HG02571 (cell line): ENCODE results near the gene PODXL2.
"Not testable (repeated sequence)": the region's sequence is repeated elsewhere in the genome, so short reads cannot be mapped to it uniquely, and the experiment has no call there.

Experiments used
- ATAC-seq: cut with Tn5 transposase; IDR thresholded peaks from one replicate; pipeline ENCODE4 v1.9.1; 2021; ENCODE audit warnings: mild to moderate bottlenecking, moderate library complexity; ENCODE audit not compliant: unreplicated experiment

PODXL2 gene

GRCh38 chr3:127604546-127605165, 24.3 kb upstream of the PODXL2 start:
- no peak for ATAC-seq

- ATAC-seq = not testable (repeated sequence)
These were observed 23.4 kb upstream of the PODXL2 start for GRCh38 chr3:127605547-127605946.

GRCh38 chr3:127606086-127606805, 22.7 kb upstream of the PODXL2 start:
- ATAC-seq = no peak

GRCh38 chr3:127606981-127607595, 21.9 kb upstream of the PODXL2 start:
- no peak for ATAC-seq

- ATAC-seq = no peak
These were observed 21.2 kb upstream of the PODXL2 start for GRCh38 chr3:127607675-127608361.

- no peak for ATAC-seq
These were observed 20.6 kb upstream of the PODXL2 start for GRCh38 chr3:127608362-127608718.

GRCh38 chr3:127610105-127610504, 18.9 kb upstream of the PODXL2 start:
- ATAC-seq = no peak

- ATAC-seq = no peak
These were observed 17.7 kb upstream of the PODXL2 start for GRCh38 chr3:127611251-127611650.

GRCh38 chr3:127612966-127613365, 16.0 kb upstream of the PODXL2 start:
- no peak for ATAC-seq

- ATAC-seq = no peak
These were observed 15.6 kb upstream of the PODXL2 start for GRCh38 chr3:127613406-127613805.

- no peak for ATAC-seq
These were observed 13.9 kb upstream of the PODXL2 start for GRCh38 chr3:127614928-127615589.

GRCh38 chr3:127615631-127616305, 13.2 kb upstream of the PODXL2 start:
- no peak for ATAC-seq

GRCh38 chr3:127616836-127617605, 12.0 kb upstream of the PODXL2 start:
- ATAC-seq = no peak

GRCh38 chr3:127618891-127619290, 10.1 kb upstream of the PODXL2 start:
- no peak for ATAC-seq

- ATAC-seq = no peak
These were observed 8.2 kb upstream of the PODXL2 start for GRCh38 chr3:127620637-127621375.

GRCh38 chr3:127622031-127622430, 7.0 kb upstream of the PODXL2 start:
- no peak for ATAC-seq

- ATAC-seq = no peak
These were observed 6.0 kb upstream of the PODXL2 start for GRCh38 chr3:127622772-127623576.

- no peak for ATAC-seq
These were observed 4.9 kb upstream of the PODXL2 start for GRCh38 chr3:127624063-127624462.
